HEK293 (cell line): Measurements from ENCODE around the gene ST6GAL1.

Experiments
- CTCF ChIP-seq: fragments of 450-650 bp; formaldehyde crosslinking; IDR thresholded peaks from 2 replicates; pipeline ENCODE4 v1.5.1; 2016; ENCODE audit warnings: missing biosample characterization, missing genetic modification characterization
- GLI2 ChIP-seq: fragments of 450-650 bp; formaldehyde crosslinking; IDR thresholded peaks from 2 replicates; pipeline ENCODE4; 2017; ENCODE audit warnings: missing biosample characterization, missing genetic modification characterization, low read depth, borderline replicate concordance
- INSM2 ChIP-seq: fragments of 450-650 bp; formaldehyde crosslinking; IDR thresholded peaks from 2 replicates; pipeline ENCODE4 v1.5.1; 2016; ENCODE audit warnings: missing biosample characterization, missing genetic modification characterization
- MZF1 ChIP-seq: fragments of 450-650 bp; formaldehyde crosslinking; IDR thresholded peaks from 2 replicates; pipeline ENCODE4 v1.5.1; 2017; ENCODE audit warnings: missing biosample characterization, missing genetic modification characterization, borderline replicate concordance
- PRDM6 ChIP-seq: fragments of 450-650 bp; formaldehyde crosslinking; IDR thresholded peaks from 2 replicates; pipeline ENCODE4 v1.5.1; 2017; ENCODE audit warnings: missing biosample characterization, missing genetic modification characterization
- REST ChIP-seq: fragments of 450-650 bp; formaldehyde crosslinking; IDR thresholded peaks from 2 replicates; pipeline ENCODE4 v1.5.1; 2016; ENCODE audit warnings: missing biosample characterization, missing genetic modification characterization
- YY1 ChIP-seq: fragments of 450-650 bp; formaldehyde crosslinking; IDR thresholded peaks from 2 replicates; pipeline ENCODE4 v1.5.1; 2018; ENCODE audit warnings: missing biosample characterization, missing genetic modification characterization
- ZFP41 ChIP-seq: fragments of 450-650 bp; formaldehyde crosslinking; IDR thresholded peaks from 2 replicates; pipeline ENCODE4 v1.5.1; 2016; ENCODE audit warnings: missing biosample characterization, missing genetic modification characterization, borderline replicate concordance
- ZNF138 ChIP-seq: fragments of 450-650 bp; formaldehyde crosslinking; IDR thresholded peaks from 2 replicates; pipeline ENCODE4 v1.5.1; 2016; ENCODE audit warnings: missing biosample characterization, missing genetic modification characterization, borderline replicate concordance
- ZNF324 ChIP-seq: fragments of 450-650 bp; formaldehyde crosslinking; IDR thresholded peaks from 2 replicates; pipeline ENCODE4 v1.5.1; 2016; ENCODE audit warnings: missing biosample characterization, missing genetic modification characterization
- ZNF416 ChIP-seq: fragments of 450-650 bp; formaldehyde crosslinking; IDR thresholded peaks from 2 replicates; pipeline ENCODE4 v1.5.1; 2016; ENCODE audit warnings: missing biosample characterization, missing genetic modification characterization
- ZNF529 ChIP-seq: fragments of 450-650 bp; formaldehyde crosslinking; IDR thresholded peaks from 2 replicates; pipeline ENCODE4 v1.5.1; 2017; ENCODE audit warnings: missing genetic modification characterization, missing biosample characterization; ENCODE audit not compliant: insufficient replicate concordance
- ZNF658 ChIP-seq: fragments of 450-650 bp; formaldehyde crosslinking; IDR thresholded peaks from 2 replicates; pipeline ENCODE4; 2016; ENCODE audit warnings: missing biosample characterization, missing genetic modification characterization
- TF ChIP-seq, protein P1 (sequence below): fragments of 450-650 bp; formaldehyde crosslinking; IDR thresholded peaks from 2 replicates; pipeline ENCODE4 v1.5.1; 2016; ENCODE audit warnings: missing biosample characterization, missing genetic modification characterization

- TF ChIP-seq ZFP41 (tag by site-specific recombination) (no peak), INSM2 (tag by site-specific recombination) (no peak), CTCF (no peak), ZNF324 (no peak), REST (no peak), ZNF138 (no peak), YY1 (tag by site-specific recombination) (no peak), ZNF658 (tag by site-specific recombination) (no peak), MZF1 (tag by site-specific recombination) (no peak), ZNF529 (tag by site-specific recombination) (no peak), PRDM6 (tag by site-specific recombination) (no peak), GLI2 (tag by site-specific recombination) (no peak), ZNF416 (tag by site-specific recombination) (no peak)
- TF ChIP-seq, protein P1, sequence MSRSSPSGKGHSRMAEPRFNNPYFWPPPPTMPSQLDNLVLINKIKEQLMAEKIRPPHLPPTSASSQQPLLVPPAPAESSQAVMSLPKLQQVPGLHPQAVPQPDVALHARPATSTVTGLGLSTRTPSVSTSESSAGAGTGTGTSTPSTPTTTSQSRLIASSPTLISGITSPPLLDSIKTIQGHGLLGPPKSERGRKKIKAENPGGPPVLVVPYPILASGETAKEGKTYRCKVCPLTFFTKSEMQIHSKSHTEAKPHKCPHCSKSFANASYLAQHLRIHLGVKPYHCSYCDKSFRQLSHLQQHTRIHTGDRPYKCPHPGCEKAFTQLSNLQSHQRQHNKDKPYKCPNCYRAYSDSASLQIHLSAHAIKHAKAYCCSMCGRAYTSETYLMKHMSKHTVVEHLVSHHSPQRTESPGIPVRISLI (tag by site-specific recombination) = no peak
Observed at GRCh38 chr3:187046033-187046432, 115.7 kb downstream of the ST6GAL1 start.
